Natural killer cell (primary cell): Measurements from ENCODE around the gene MTFP1. TPM values are rescaled to one million over a fixed set of nuclear protein-coding genes. Genes with fewer than 3 reads are reported as not detected.

Source experiments
- ATAC-seq, 3 donors: fragments of 150-1000 bp in 2 of 3; fragments of 200-7000 bp in 1 of 3; cut with Tn5 transposase; 1 replicate in 1 of 3; 2 replicates in 2 of 3; pipeline ENCODE4 v1.10.0; 2021; ENCODE audit warnings: mild to moderate bottlenecking in 2 of 3, moderate library complexity in 2 of 3
- DNase-seq, 2 donors: peaks; one replicate each; pipeline versions ENCODE4 v3.0.0 to v3.0.0-alpha.2; 2013 to 2021; ENCODE audit warnings: mixed read lengths in 1 of 2
- H3K27ac ChIP-seq: one replicate; pipeline ENCODE4 v1.5.1; 2013; ENCODE audit warnings: mild to moderate bottlenecking, low read length
- H3K27me3 ChIP-seq: one replicate; pipeline ENCODE4 v1.6.1; 2013; ENCODE audit warnings: low read length; ENCODE audit not compliant: control insufficient read depth, insufficient read depth
- H3K36me3 ChIP-seq: one replicate; pipeline ENCODE4 v1.6.1; 2013; ENCODE audit warnings: low read length; ENCODE audit not compliant: control insufficient read depth, insufficient read depth
- H3K4me1 ChIP-seq: one replicate; pipeline ENCODE4 v1.6.1; 2013; ENCODE audit warnings: low read length; ENCODE audit not compliant: control insufficient read depth, insufficient read depth
- H3K4me3 ChIP-seq: one replicate; pipeline ENCODE4 v1.5.1; 2013; ENCODE audit warnings: low read length
- H3K9me3 ChIP-seq: one replicate; pipeline ENCODE4 v1.6.1; 2013; ENCODE audit warnings: low read length; ENCODE audit not compliant: control insufficient read depth, insufficient read depth
- H3K27ac Mint-ChIP-seq, 2 donors: one replicate each; pipeline ENCODE4 v1.8.0; 2022; ENCODE audit warnings: mild to moderate bottlenecking in 2 of 2, mixed read lengths in 2 of 2, moderate library complexity in 1 of 2
- H3K27me3 Mint-ChIP-seq, 2 donors: one replicate each; pipeline ENCODE4 v1.8.0; 2022; ENCODE audit warnings: low read depth in 2 of 2, mixed read lengths in 2 of 2
- H3K36me3 Mint-ChIP-seq: one replicate; pipeline ENCODE4 v1.8.0; 2022; ENCODE audit warnings: mixed read lengths
- H3K4me1 Mint-ChIP-seq, 2 donors: one replicate each; pipeline ENCODE4 v1.8.0; 2022; ENCODE audit warnings: mixed read lengths in 2 of 2
- H3K4me3 Mint-ChIP-seq: one replicate; pipeline ENCODE4 v1.8.0; 2022; ENCODE audit warnings: mild to moderate bottlenecking, moderate library complexity, mixed read lengths
- H3K9me3 Mint-ChIP-seq, 2 donors: one replicate each; pipeline ENCODE4 v1.8.0; 2022; ENCODE audit warnings: mixed read lengths in 2 of 2
- WGBS: methylation state at CpG from one replicate; pipeline ENCODE4 v1.1.7; 2013; ENCODE audit warnings: missing lambda C conversion rate; ENCODE audit not compliant: insufficient coverage; 5-methylcytosine and 5-hydroxymethylcytosine counted together
- intact Hi-C: fragments of 100-400 bp; cut with micrococcal nuclease; formaldehyde crosslinking; loops from one replicate; pipeline ENCODE4 v1.14.2; 2022
- total RNA-seq, 4 donors: library from RNA; stranded (reverse); fragments of 120-200 nt in 1 of 4; gene quantifications; one replicate each; pipeline versions ENCODE4 v1.2.3 to v1.2.4, GENCODE V29; 2013 to 2022
- TF ChIP-seq, protein P1 (sequence below): fragments of 200-600 bp; IDR thresholded peaks from one replicate; pipeline ENCODE4 v1.8.0; 2022; ENCODE audit warnings: antibody characterized with exemption

The MTFP1 gene
- total RNA-seq, 3 donors from 2014 or later (not counting 1 experiment from before 2014, with no cell fraction given) = 15.7 to 17.5 (median 17.2) TPM

DNA sequence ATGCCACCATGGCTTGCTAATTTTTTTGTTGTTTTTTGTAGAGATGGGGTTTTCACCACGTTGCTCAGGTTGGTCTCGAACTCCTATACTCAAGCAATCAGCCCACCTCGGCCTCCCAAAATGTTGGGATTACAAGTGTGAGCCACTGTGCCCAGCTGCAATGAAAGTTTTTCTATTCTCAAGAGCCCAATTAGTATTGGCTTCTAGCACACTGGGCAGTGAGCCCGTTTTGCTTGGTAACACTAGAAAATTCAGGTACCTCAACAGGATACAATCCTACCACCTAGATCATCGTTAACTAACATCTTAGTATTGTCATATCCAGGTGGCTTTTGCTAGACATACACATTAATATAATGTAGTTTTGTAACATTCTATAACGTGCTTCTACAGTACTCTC is 27.3 kb downstream of the MTFP1 start:
- intact Hi-C loops = no loop called here
- DNase-seq (no peak), ATAC-seq (no peak)
- TF ChIP-seq, protein P1, sequence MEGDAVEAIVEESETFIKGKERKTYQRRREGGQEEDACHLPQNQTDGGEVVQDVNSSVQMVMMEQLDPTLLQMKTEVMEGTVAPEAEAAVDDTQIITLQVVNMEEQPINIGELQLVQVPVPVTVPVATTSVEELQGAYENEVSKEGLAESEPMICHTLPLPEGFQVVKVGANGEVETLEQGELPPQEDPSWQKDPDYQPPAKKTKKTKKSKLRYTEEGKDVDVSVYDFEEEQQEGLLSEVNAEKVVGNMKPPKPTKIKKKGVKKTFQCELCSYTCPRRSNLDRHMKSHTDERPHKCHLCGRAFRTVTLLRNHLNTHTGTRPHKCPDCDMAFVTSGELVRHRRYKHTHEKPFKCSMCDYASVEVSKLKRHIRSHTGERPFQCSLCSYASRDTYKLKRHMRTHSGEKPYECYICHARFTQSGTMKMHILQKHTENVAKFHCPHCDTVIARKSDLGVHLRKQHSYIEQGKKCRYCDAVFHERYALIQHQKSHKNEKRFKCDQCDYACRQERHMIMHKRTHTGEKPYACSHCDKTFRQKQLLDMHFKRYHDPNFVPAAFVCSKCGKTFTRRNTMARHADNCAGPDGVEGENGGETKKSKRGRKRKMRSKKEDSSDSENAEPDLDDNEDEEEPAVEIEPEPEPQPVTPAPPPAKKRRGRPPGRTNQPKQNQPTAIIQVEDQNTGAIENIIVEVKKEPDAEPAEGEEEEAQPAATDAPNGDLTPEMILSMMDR = no peak
- Mint-ChIP-seq H3K27me3 (peaks cover 21 to 39% of the 10 kb centered on the region in 2 donors), H3K27ac (no peak overlapping the region), H3K4me3 (no peak overlapping the region), H3K4me1 (no peaks in the 10 kb centered on the region), H3K9me3 (no peaks in the 10 kb centered on the region), H3K36me3 (no peaks in the 10 kb centered on the region)
- Histone ChIP-seq H3K36me3 (no peaks in the 10 kb centered on the region), H3K27me3 (no peaks in the 10 kb centered on the region), H3K9me3 (no peaks in the 10 kb centered on the region), H3K4me3 (no peak overlapping the region), H3K27ac (no peak overlapping the region), H3K4me1 (no peaks in the 10 kb centered on the region)
- 66% methylated on average over 4 of the region's 6 CpGs for WGBS

DNA sequence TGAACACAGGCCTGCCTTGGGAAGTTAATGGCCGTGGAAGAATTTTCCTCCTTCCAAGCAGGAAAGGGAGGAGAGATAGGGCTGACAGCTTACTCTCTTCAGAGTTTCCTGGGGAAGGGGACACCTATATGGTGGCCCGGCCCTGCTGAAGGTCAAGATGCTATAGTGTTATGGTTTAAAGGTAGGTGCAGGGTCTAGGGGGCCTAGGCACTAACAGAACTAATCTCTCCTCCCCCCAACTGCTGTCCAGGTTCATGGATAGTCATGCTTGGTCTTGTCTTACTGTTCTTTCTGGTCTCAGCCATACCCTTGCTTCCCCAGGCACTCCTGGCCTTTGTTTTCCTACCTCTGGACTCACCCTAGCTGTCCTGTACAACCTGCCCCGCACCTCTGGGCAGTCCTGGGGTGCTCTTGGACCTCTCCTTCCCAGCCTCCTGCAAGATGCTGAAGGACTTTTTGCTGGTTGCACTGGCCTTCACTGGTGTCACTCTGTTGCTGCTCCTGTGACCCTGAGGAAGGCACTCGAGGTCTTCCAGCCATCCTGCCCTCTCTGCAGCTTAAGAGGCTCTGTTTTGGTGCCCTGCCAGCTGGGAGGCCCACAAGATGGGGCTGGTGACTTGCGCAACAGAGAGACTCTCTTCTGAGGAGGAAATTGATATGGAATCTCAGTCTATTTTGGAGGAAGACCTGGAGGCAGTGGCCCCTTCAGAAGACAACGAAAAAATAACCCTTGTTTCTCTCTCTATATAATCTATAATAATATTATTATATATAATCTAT is 28.4 kb downstream of the MTFP1 start:
- intact Hi-C loops = no loop called here
- peaks cover 18 to 40% of the 10 kb centered on the region in 2 donors for H3K27me3 Mint-ChIP-seq
- peak in 1 of 2 donors; percentile 30 for DNase-seq

DNA sequence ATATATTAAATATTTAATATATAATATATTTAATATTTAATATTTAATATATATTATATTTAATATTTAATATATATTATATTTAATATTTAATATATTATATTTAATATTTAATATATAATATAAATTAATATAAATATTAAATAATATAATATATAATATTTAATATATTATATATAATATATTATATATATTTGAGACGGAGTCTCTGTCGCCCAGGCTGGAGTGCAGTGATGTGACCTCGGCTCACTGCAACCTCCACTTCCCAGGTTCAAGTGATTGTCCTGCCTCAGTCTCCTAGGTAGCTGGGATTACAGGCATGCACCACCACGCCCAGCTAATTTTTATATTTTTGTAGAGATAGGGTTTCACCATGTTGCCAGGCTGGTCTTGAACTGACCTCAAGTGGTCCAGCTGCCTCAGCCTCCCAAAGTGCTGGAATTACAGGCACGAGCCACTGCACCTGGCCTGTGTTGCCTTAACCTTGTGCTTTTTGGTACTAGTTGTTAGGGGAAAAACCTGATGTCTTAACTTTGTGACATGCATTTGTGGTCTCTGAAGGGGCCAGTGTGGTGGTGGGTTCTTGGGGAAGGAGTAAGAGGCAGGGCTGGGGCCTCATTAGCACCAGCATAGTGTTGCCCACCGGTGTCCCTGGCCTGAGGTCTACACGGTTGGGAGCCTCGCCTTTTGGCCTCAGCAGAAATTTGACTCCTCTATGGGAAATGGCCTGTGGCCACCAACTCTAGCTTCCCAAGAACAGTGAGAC is 29.7 kb downstream of the MTFP1 start:
- TF ChIP-seq, protein P1 = no peak
- no peak overlapping the region for H3K27ac ChIP-seq
- ATAC-seq (peak in 1 of 3 donors; percentile 26), DNase-seq (no peak)
- H3K27me3 ChIP-seq = no peaks in the 10 kb centered on the region
- Mint-ChIP-seq H3K9me3 (no peaks in the 10 kb centered on the region), H3K27me3 (peaks cover 22 to 40% of the 10 kb centered on the region in 2 donors), H3K4me1 (no peaks in the 10 kb centered on the region), H3K4me3 (no peak overlapping the region), H3K36me3 (no peaks in the 10 kb centered on the region), H3K27ac (no peak overlapping the region)
- H3K9me3 ChIP-seq = no peaks in the 10 kb centered on the region
- intact Hi-C loops = no loop called here
- WGBS = 95% methylated on average over 8 of the region's 8 CpGs
- H3K4me3 ChIP-seq = no peak overlapping the region
- no peaks in the 10 kb centered on the region for H3K36me3 ChIP-seq
- no peaks in the 10 kb centered on the region for H3K4me1 ChIP-seq

More for the DNA sequence above, 28.4 kb downstream of the MTFP1 start:
- H3K9me3 Mint-ChIP-seq = no peaks in the 10 kb centered on the region
- no peaks in the 10 kb centered on the region for H3K9me3 ChIP-seq
- no peak overlapping the region for H3K4me3 ChIP-seq
- TF ChIP-seq, protein P1 = no peak
- no peaks in the 10 kb centered on the region for H3K27me3 ChIP-seq
- peak; percentile 16 to 47 (median 42) for ATAC-seq
- H3K27ac Mint-ChIP-seq = no peak overlapping the region
- WGBS = 63% methylated on average over 4 of the region's 6 CpGs
- H3K4me1 ChIP-seq = no peaks in the 10 kb centered on the region
- H3K4me1 Mint-ChIP-seq = no peaks in the 10 kb centered on the region
- no peaks in the 10 kb centered on the region for H3K36me3 ChIP-seq
- no peaks in the 10 kb centered on the region for H3K36me3 Mint-ChIP-seq
- H3K27ac ChIP-seq = no peak overlapping the region
- no peak overlapping the region for H3K4me3 Mint-ChIP-seq
